ENCODE measurements around the gene NHLRC3.
A peak's percentile ranks its signal among the peaks of the same experiment; 100 is the strongest.
"Not testable (repeated sequence)": the region's sequence is repeated elsewhere in the genome, so short reads cannot be mapped to it uniquely, and the experiment has no call there.

The NHLRC3 gene, protein sequence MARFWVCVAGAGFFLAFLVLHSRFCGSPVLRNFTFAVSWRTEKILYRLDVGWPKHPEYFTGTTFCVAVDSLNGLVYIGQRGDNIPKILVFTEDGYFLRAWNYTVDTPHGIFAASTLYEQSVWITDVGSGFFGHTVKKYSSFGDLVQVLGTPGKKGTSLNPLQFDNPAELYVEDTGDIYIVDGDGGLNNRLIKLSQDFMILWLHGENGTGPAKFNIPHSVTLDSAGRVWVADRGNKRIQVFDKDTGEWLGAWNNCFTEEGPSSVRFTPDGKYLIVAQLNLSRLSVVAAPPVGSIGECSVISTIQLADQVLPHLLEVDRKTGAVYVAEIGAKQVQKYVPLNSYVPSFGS

DNA sequence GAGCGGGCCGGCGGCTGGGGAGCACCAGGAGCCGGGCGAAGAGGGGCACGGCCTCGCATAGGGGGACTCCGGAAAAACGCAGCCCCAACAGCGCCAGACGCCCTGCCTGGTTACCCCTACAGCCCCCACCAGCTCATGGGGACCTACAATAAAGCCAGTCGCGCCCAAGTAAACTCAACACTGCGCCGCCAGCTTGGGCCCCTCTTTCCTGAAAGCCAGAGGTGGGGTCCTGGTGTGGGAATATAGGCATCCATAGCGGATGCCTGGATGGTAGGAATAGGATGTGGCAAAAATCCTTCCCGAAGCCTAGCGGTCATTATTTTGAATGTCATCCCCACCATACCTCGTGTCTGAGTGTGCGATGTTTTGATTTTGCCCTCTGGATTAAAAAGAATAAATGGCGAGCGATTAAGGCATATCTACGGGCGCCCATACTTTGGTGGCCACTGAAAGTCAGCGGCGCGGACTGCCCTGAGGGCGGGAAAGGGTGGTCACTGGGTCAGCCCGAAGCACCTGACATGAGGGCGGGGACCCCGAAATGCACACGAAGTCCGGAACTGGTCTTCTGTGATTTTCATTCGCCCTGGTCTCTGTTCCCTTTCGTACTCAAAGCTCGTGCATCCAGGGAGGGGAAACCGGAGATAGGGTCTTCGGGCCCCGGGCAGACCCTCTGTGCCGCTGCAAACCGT, at the start of gene NHLRC3, which contains the start of gene PROSER1:
Gene NHLRC3, plus strand, starts transcription at position 577 of the 689 bp plus-strand sequence. CDS start 184 bp downstream, outside the sequence.
Gene PROSER1, minus strand, starts transcription at position 210 of the 689 bp plus-strand sequence. CDS start 847 bp downstream, outside the sequence.
- DNase-seq (ENCODE audit: low read depth, low spot score), result peak; percentile 76

DNA sequence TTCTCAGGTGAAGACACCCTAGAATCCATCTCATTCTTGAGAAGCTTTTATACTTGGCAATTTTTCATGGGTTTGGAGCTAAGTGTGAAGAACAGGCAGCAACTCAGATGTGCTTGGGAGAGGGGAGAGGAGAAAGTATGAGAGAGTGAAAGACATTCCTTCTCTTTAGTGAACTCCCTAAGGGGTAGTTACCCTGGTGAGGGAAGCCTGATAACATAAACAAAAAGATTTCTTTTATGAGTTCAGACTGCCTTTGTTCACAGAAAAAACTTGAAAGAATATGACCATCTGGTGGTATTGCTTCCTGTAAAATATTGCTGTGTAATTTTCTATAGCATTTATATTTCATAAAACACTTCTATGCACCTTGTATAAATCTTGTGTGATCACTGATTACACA, 47.6 kb upstream of the NHLRC3 start, which contains the start of gene STOML3:
Gene STOML3, minus strand, starts transcription at position 139 of the 400 bp plus-strand sequence. Its CDS starts 110 bp downstream, at position 29.
- DNase-seq (ENCODE audit: low read depth, low spot score), result no peak

DNA sequence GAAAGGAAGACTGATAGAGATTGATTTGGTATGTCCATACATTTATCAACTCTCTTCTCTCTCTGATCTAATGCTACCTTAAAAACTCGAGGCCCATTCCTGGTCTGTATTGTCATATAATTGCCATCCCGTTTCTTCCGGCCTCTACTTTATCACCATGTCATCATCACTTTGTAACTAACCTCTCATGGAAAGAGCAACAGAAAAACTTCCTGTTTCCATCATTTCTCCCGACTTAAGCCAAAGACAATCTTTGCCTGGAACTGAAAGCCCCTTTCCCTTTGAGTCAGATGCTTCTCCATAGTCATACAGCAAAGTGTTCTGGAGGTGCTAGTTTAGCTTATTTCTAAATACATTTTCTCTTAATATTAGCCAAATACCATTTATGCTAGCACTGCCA, 44.9 kb upstream of the NHLRC3 start:
- no peak for DNase-seq (ENCODE audit: low read depth, low spot score)

DNA sequence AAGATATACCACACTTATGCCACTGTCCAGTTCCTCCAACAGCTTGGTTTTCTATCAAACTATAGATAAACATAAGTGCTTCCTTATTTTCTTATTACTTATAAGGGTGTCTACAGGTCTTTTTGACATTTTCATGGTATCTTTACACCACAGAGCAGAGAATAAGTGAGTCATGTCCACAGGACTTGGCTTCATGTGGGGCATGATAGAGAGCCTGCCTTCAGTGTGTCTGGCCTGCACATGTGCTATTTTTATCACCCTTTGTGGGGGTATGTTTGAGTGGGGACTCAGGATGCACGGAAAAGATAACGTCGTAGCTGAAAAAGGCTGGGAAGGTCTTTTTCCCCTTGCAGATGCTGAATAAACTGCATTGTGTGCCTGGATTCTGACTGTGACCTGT, 39.5 kb upstream of the NHLRC3 start:
- no peak for DNase-seq (ENCODE audit: low read depth, low spot score)

DNA sequence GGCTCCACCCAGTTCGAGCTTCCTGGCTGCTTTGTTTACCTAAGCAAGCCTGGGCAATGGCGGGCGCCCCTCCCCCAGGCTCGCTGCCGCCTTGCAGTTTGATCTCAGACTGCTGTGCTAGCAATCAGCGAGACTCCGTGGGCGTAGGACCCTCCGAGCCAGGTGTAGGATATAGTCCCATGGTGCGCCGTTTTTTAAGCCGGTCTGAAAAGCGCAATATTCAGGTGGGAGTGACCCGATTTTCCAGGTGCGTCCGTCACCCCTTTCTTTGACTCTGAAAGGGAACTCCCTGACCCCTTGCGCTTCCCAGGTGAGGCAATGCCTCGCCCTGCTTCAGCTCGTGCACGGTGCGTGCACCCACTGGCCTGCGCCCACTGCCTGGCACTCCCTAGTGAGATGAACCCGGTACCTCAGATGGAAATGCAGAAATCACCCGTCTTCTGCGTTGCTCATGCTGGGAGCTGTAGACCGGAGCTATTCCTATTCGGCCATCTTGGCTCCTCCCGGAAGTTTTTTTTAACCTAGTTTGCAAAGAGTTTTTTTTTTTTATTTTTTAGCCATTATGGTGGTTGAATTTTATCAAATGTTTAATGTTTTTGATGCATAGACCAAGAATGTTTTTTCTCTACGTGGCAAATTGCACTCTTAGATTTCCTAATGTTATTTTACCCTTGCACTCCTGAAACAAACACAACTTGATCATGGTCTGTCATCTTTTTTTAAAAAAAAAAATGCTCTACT, 31.7 kb upstream of the NHLRC3 start:
- DNase-seq (ENCODE audit: low read depth, low spot score), result not testable (repeated sequence)

DNA sequence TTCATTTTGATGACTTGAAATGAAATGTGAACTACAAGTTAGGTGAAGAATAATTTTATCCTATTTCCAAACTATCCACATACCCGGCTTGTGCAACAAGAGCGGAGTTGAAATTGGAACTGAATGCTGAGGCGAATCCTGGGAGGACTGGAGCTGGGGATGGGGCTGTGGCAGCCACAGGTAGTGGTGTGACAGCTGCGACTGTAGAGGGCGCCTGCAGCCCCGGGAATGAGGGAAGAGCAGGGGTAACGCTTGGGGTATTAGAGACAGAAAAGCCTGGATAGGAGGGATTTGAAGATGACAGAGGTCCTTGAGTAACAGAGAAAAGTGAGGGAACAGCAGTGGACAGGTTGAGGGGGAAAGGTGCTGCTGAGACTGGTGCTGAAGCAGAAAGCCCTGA, 25.6 kb upstream of the NHLRC3 start:
- DNase-seq (ENCODE audit: low read depth, low spot score), result no peak

DNA sequence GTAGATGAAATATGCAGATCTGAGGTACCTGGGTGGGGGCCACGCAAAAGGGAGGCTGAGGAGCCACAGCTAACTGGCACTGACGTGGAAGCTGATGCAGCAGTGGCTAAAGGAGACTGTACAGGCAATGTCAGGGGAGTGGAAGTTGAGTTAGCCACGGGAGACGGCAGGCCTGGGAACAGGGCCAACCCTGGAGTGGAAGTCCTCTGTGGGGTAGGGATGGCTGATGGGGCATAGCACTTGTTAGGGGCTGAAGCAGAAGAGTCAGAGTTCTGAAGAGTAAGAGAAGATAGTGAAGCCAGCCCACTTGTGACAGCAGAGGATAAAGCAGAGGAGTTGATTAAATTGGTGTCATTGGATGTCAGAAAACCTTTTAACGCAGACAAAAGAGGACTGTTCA, 24.8 kb upstream of the NHLRC3 start:
- DNase-seq (ENCODE audit: low read depth, low spot score), result no peak

DNA sequence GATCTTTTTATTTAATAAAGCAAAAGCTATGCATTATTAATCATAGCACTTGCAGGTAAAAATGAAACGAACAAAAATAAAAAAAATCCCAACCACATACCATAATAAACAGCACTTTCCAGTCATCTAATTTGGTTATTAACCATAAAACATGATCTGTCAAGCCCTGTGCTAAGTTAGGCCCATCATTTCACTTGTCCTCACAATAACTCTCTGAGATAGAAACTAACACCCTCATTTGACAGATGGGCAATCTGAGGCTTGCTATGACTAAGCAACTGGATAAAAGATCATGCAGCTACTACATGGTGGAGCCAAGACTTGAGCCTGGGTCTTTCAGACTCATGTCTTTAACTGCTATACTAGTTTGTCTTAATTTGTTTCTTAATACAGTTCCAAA, 22.2 kb upstream of the NHLRC3 start:
- no peak for DNase-seq (ENCODE audit: low read depth, low spot score)

DNA sequence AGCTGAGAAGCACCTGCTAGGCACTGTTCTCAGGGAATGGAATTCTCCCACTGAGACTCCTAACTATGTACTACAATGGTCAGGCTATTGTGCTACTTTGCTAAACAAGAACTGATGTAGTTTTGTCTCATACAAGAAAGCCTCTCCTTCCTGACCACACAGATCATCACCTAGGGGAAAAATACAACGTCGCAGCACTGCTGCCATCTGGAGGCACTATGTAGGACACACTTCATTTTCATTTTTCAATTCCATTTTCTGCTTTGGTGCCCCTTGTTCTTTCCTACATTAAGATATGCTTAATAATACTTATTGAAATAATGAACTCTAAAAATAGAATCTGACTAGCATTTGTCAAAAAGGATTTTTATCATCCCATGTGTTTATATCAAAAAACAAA, 21.5 kb upstream of the NHLRC3 start:
- DNase-seq (ENCODE audit: low read depth, low spot score), result no peak

DNA sequence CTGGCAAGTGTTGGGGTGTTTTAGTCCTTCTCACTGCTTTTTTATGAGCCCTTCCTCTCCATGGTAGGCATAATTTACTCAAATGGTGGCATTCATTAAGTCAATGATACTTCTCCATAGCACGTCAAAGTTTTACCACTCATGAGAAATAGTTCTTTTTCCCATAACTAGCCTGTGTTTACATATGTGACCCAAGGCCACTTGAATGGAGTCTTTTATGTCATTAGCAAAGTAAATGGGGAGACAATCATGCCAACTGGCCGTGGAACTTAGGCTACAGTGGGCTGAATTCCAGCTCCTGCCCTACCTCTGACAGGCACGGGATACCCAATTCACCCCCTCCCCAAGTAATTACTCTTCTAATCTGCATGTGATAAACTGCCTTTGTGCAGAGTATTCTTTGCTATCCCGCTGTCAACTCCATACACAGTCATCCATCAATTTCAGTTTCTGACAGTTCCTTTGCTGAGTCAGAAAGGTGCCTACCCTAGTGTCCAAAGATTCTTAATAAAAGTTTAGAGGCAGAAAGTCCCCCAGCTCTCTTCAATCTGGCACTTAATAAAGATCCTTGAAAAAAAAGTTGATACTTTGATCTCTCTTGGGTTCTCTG, 17.3 kb upstream of the NHLRC3 start:
- no peak for DNase-seq (ENCODE audit: low read depth, low spot score)

DNA sequence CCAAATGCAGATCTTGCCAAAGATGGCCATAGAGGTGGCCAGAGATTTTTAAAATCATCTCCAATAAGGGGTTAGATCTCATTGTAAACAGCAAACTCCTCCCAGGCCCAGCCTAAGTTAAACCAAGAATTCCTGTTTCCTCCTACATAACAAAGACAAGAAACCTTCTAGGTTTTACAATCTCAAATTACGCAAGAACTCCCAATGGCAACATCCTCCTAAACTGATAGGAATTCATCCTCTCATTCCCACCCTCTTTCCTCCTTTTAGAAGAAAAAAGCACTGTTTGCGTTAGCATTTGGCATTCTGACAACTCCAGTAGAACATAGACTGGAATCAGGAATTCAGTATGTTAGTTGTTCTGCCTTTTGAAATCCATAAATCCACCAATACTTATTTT, 14.9 kb upstream of the NHLRC3 start:
- no peak for DNase-seq (ENCODE audit: low read depth, low spot score)

DNA sequence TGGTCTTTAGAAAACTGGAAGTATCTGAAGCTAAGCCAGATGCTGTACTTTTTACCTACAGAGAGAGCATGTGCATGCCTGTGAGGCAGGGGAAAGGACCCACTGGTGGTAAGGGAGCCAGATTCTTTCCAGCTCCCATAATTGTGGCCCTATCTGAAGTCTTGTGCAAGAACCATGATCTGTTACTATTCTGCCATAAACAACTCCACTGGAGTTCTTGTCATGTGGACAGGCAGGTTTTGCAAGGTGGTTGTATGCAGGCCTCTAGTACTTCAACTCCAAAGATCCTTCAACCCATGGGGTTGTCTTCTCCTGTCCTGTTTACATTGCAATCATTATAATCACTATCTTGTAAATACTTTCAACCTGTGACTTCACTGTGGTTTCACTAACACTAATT, 14.5 kb upstream of the NHLRC3 start:
- DNase-seq (ENCODE audit: low read depth, low spot score), result no peak

DNA sequence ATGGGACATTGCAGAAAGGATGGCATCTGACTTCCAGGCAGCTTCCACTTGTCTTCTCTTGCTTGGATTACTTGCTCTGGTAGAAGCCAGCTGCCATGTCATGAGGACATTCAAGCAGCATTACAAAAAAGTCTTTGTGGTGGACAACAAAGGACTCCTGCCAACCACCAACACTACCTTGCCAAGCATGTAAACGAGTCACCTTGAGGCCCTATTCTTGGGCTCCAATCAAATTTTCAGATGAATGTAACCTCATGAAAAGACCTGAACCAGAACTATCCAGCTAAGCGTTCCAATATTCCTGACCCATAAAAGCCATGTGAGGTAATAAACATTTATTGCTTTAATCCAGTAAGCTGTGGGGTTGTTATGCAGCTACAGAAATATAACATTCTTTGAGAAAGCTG, 12.8 kb upstream of the NHLRC3 start:
- no peak for DNase-seq (ENCODE audit: low read depth, low spot score)

DNA sequence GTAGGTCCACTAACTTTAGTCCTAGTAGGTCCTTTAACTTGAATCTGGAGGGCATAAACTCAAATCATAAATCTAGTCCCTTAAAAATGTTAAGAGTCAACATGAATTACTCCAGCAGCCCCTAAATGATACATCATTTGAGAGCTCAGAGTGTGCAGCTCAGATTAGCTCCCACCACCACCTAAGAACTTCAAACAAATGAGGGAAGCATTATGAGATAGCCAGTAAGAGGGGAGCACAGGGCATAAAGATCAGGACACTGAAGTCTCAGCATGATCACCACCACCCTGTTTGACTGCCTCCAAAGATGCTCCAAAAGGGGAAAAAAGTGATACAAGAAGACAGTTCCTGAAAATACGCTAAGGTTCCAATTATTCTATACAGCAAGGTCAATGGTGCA, 6.1 kb upstream of the NHLRC3 start:
- DNase-seq (ENCODE audit: low read depth, low spot score), result no peak

DNA sequence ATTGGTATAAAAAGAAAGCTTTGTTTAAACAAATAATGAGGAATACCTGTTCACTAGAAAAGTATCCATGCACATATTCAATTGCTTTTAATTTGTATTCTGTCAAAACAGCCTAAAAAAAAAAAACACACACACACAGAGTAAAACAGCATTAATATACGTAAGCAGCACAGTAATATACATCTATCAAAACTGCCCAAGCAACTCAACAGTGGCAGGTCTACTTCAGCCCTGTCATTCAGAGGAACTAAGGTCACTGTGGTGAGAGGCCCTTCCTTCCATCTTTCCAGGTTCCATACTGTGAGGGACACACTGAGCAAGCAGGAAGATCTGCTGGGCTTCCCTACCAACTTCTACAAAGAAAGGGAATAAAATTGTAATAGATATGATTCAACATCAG, 4.2 kb upstream of the NHLRC3 start:
- DNase-seq (ENCODE audit: low read depth, low spot score), result no peak

DNA sequence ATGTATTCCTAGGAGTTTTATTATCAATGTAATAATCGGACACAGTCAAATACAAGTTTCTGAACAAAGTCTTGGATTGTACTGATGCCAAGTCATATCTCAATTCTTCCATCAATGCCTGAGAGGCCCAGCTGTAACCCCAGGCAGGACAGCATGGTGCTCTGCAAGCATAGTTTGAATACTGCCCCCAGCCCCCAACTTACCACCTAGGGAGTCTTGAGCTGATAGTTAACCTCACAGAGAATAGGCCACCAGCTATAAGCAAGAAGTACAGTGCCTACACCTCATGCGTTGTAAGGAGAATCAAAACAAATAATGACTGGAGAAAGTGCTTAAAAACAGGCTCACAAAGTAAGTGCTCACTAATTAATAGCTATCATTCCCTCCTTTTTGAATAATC, 3.1 kb upstream of the NHLRC3 start:
- DNase-seq (ENCODE audit: low read depth, low spot score), result no peak

DNA sequence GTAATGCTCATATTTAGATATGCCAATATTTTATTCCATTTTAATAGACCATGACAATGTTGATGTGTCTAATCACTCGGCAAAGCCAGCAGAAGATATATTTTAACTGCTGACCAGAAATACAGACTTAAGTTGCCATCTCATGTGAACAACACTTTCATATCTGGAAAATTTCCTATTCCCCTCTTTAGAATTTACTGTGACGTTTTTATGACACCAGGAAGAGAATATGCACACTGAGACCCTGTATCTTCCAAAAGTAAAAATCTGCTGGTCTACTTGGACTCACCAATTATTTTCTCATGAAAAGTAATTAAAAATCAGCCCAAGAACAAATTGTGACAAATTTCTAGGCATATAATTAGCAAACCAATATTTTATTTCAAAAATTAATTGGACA, 2.5 kb upstream of the NHLRC3 start:
- DNase-seq (ENCODE audit: low read depth, low spot score), result no peak

DNA sequence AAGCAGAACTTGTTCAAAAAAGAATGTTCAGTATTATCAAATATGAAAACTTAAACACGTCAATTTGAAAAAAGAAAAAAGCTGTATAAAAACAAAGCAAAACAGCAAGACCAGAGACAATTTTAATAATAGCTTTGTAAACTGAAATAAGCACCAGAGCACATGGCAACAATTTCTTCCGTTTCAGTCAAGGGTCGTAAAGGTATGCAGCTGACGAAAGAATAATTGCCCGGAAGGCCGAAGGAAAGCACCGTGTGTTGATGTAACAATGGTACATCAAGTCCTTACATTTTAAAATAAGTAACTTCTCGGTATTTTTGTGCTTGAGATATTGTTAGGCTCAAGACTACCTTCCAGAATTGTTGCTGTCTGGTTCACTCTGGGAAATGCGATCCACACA, 2.0 kb upstream of the NHLRC3 start:
- DNase-seq (ENCODE audit: low read depth, low spot score), result no peak

DNA sequence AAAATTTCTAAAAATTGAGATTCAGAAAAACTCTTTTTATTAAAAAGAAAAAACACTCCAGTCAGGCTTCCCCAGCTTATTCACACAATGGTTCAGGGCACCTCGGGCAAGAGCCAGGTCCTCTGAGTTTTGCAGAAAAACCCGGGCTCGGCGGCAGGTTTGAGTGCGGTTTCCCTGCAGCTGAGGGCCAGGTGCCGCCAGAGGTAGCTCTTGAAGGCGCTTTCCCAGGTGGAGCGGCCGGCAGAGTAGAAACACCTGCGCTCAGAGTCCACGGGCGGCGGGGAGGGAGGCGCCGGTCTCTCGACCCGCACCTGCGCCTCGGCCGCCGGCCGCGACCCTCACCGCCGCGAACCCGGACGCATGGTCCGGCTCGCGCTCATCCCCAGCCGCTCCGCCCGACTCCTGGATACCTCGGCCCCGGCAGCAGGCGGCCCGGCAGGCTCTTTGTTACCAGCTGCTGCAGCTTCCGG, 811 bp upstream of the NHLRC3 start:
- no peak for DNase-seq (ENCODE audit: low read depth, low spot score)

DNA sequence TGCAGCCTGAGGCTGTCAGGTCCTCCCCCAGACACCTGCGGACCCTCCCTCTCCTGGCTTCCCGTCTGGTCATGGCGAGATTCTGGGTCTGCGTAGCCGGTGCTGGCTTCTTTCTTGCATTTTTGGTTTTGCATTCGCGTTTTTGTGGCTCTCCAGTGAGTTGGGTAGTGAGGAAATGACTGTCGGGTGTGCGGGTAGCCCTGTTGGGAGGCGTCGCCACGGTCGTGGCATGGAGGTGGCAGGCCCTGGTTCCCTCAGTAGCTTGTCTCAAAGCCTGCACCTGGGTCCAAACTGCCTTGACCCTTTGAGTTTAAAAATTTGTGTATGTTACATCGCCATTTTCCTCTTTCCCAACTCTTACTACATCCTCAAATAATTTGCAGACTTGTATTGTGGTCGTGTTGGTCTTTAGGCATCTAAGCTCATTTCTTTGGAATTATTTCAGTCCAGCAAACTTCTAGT, 344 bp downstream of the NHLRC3 start:
- DNase-seq (ENCODE audit: low read depth, low spot score), result no peak

DNA sequence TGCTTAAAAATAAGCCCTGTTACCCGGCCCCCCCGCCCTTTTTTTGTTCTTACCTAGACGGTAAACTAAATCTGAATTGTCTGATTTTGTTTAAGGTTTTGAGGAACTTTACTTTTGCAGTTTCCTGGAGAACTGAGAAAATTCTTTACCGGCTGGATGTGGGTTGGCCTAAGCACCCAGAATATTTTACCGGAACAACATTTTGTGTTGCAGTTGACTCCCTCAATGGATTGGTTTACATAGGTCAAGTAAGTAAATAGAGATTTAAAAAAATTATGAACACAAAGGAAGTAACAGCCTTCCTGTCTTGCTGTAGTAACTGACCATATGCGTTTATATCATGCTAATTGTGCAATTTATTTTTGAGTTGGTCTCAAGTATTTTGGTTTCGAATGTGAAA, 785 bp downstream of the NHLRC3 start:
- no peak for DNase-seq (ENCODE audit: low read depth, low spot score)

DNA sequence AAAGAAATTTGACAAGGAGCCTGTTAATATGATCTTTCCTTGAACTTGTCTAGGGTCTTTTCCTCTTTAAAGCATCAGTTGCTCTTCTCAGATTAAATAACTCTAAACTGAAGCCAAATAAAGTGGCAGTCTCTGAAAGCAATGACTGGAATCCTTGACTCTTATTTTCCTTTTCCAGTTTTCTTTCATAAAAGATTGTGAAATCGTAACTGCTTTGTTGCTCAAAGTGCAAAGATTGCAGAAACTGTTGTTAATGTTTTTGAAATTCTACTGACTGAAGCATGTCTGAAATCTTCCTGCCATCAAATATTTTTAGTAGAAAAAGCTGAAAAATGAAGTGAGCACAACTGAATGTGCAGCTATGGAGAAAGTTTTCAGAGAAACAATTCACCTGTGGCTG, 1.9 kb downstream of the NHLRC3 start:
- DNase-seq (ENCODE audit: low read depth, low spot score), result no peak

Data from brain pericyte (primary cell).